ENCODE results near the gene PPP2R2C. TPM values are rescaled to one million over a fixed set of nuclear protein-coding genes. Genes with fewer than 3 reads are reported as not detected.

PPP2R2C gene
- total RNA-seq, 1 experiment from 2014 or later = 32.9 TPM

GRCh38 chr4:6493658-6494304 lies 21.4 kb upstream of the PPP2R2C start:
- ChIA-PET RAD21 (ENCODE audit: low non-redundant PET in 1 of 2, low total read pairs in 2 of 2, uncharacterized antibody in 2 of 2, unreplicated experiment in 2 of 2) (no interaction called here), POLR2A (no interaction called here), CTCF (no interaction called here)
- no peak for ATAC-seq
- no peak overlapping the region for H3K4me2 ChIP-seq (ENCODE audit: low read length)
- no TSS peak for BruUV-seq (replicated peaks)
- no peaks in the 10 kb centered on the region for H3K9me3 ChIP-seq (ENCODE audit: control insufficient read depth in 1 of 2, insufficient read depth in 1 of 2, low read depth in 1 of 2, low read length in 2 of 2)
- no peak overlapping the region for H3K27ac ChIP-seq (ENCODE audit: low read depth, low read length)
- H3K9me2 ChIP-seq (ENCODE audit: insufficient read depth) = no peaks in the 10 kb centered on the region
- H3K4me3 ChIP-seq (replicated peaks in 1 of 2; ENCODE audit: low read depth in 1 of 2, low read length in 2 of 2) = no peak overlapping the region
- no peaks in the 10 kb centered on the region for H3K4me1 ChIP-seq (ENCODE audit: control insufficient read depth in 1 of 2, insufficient read depth in 2 of 2, low read length in 2 of 2)
- TF ChIP-seq POLR2A (IDR thresholded peaks at IDR 0.05; ENCODE audit: borderline replicate concordance, extremely low read depth, insufficient read depth, insufficient read length) (no peak), YY1 (IDR thresholded peaks at IDR 0.05; ENCODE audit: extremely low read depth, insufficient replicate concordance, low read depth, low read length) (no peak), RAD21 (IDR thresholded peaks at IDR 0.05; ENCODE audit: low read depth) (no peak), JUND (IDR thresholded peaks at IDR 0.05) (no peak)
- H3K79me2 ChIP-seq (ENCODE audit: insufficient read depth, low read length) = no peaks in the 10 kb centered on the region
- H3K9ac ChIP-seq (ENCODE audit: low read length) = no peak overlapping the region
- no peaks in the 10 kb centered on the region for H3K36me3 ChIP-seq (ENCODE audit: control insufficient read depth in 1 of 2, insufficient read depth in 2 of 2, low read length in 2 of 2)
- no peak overlapping the region for H2AFZ ChIP-seq (ENCODE audit: low read depth, low read length, poor library complexity, severe bottlenecking)
- intact Hi-C loops (cut with micrococcal nuclease) = no loop called here
- H3K27me3 ChIP-seq (ENCODE audit: insufficient read depth, low read length) = no peaks in the 10 kb centered on the region; the same call in 1 of the 2 replicates
- DNase-seq (ENCODE audit: low read depth, low spot score) = no peak
- no peaks in the 10 kb centered on the region for H4K20me1 ChIP-seq (ENCODE audit: insufficient read depth)

GRCh38 chr4:6492861-6493657 lies 20.6 kb upstream of the PPP2R2C start:
- Histone ChIP-seq H3K9me3 (ENCODE audit: control insufficient read depth in 1 of 2, insufficient read depth in 1 of 2, low read depth in 1 of 2, low read length in 2 of 2) (no peaks in the 10 kb centered on the region), H3K9me2 (ENCODE audit: insufficient read depth) (no peaks in the 10 kb centered on the region), H4K20me1 (ENCODE audit: insufficient read depth) (no peaks in the 10 kb centered on the region), H3K36me3 (ENCODE audit: control insufficient read depth in 1 of 2, insufficient read depth in 2 of 2, low read length in 2 of 2) (no peaks in the 10 kb centered on the region), H3K4me3 (replicated peaks in 1 of 2; ENCODE audit: low read depth in 1 of 2, low read length in 2 of 2) (no peak overlapping the region), H3K79me2 (ENCODE audit: insufficient read depth, low read length) (no peaks in the 10 kb centered on the region), H3K4me2 (ENCODE audit: low read length) (no peak overlapping the region), H3K27ac (ENCODE audit: low read depth, low read length) (no peak overlapping the region), H3K27me3 (ENCODE audit: insufficient read depth, low read length) (no peaks in the 10 kb centered on the region; the same call in 1 of the 2 replicates), H2AFZ (ENCODE audit: low read depth, low read length, poor library complexity, severe bottlenecking) (no peak overlapping the region), H3K4me1 (ENCODE audit: control insufficient read depth in 1 of 2, insufficient read depth in 2 of 2, low read length in 2 of 2) (no peaks in the 10 kb centered on the region), H3K9ac (ENCODE audit: low read length) (no peak overlapping the region)
- ATAC-seq (no peak), DNase-seq (ENCODE audit: low read depth, low spot score) (no peak)
- RAD21 ChIA-PET (ENCODE audit: low non-redundant PET in 1 of 2, low total read pairs in 2 of 2, uncharacterized antibody in 2 of 2, unreplicated experiment in 2 of 2) = no interaction called here
- BruUV-seq (replicated peaks) = no TSS peak
- POLR2A ChIA-PET = no interaction called here
- TF ChIP-seq ZFX (IDR thresholded peaks at IDR 0.05) = no peak
- TF ChIP-seq EZH2phosphoT487 (IDR thresholded peaks at IDR 0.05; ENCODE audit: borderline replicate concordance) = no peak
- TF ChIP-seq CBX3 (IDR thresholded peaks at IDR 0.05; ENCODE audit: low read depth) = no peak
- no peak for TF ChIP-seq SP1 (IDR thresholded peaks at IDR 0.05; ENCODE audit: low read depth)
- TF ChIP-seq, protein P1, sequence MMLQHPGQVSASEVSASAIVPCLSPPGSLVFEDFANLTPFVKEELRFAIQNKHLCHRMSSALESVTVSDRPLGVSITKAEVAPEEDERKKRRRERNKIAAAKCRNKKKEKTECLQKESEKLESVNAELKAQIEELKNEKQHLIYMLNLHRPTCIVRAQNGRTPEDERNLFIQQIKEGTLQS (IDR thresholded peaks at IDR 0.05) = no peak
- TF ChIP-seq YY1 (IDR thresholded peaks at IDR 0.05; ENCODE audit: extremely low read depth, insufficient replicate concordance, low read depth, low read length) = no peak
- TF ChIP-seq REST (IDR thresholded peaks at IDR 0.05; ENCODE audit: low read depth) = no peak
- TF ChIP-seq ZBTB33 (IDR thresholded peaks at IDR 0.05; ENCODE audit: extremely low read depth, insufficient replicate concordance, low read length) = no peak
- CTCF ChIA-PET = no interaction called here
- intact Hi-C loops (cut with micrococcal nuclease) = no loop called here

All from HCT116 (cell line).